Activated CD4-positive, alpha-beta T cell treated with anti-CD3 and anti-CD28 coated beads, Interleukin-2, amount 50 U/mL, for 4 hours (primary cell): Measurements from ENCODE around the gene OSTF1.

Source experiments
- DNase-seq, 2 experiments: peaks; one replicate each; pipeline ENCODE4 v3.0.0-alpha.2; 2020

The OSTF1 gene

DNA sequence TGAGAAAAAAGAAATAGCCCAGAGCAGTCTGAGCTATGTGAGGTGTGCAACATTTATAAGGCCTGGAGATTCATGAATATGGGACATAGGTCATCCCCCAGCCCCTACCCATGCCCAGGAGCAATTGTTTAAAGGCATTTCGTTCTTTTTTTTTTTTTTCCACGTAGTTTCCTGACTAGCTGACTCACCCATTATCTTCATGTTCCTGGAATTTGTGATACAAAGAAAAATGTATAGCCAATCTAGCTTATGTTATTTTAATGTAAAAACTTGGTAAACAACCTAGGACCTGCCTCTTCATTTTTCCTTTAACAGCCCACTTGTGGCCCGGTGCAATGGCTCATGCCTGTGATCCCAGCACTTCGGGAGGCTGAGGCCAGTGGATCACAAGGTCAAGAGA is 81.3 kb downstream of the OSTF1 start:
- no peak for DNase-seq

DNA sequence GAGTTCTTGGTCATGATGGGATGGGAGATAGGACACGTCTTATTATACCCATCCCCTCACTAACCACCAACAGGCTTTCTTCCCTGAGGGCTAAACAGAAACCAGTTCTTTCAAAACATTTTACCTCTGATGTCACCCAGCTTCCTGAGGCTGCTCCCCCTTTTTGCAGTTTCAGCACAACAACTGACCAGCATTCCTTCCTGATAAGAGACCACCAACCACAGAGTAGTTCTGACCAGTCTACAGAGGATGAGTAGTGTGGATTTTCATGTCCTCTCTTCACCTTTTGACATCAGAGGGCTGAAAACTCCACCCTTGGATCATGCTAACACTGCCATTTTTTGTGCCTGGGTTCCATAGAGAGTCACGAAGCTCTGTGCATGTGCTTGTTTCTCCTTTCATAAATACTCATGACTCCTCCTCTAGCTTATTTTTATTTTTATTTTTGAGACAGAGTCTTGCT is 82.6 kb downstream of the OSTF1 start:
- no peak for DNase-seq

DNA sequence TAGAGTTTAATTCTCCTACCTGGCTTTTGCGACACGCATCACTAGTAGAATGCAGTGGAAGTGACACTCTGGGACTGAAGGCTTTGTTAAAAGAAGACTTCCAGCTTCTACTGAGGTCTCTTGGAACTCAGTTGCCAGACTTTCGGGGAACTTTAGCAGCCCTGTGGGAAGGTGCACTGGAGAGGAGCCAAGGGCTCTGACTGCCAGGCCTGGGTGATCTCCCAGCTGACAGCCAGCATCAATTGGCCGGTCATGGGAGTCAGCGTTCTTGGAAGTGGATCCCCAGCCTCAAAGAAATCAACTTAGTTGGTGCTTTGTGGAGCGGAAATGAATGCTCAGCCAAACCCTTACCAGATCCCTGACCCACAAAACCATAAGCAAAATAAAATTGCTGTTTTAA is 87.1 kb downstream of the OSTF1 start:
- no peak for DNase-seq

DNA sequence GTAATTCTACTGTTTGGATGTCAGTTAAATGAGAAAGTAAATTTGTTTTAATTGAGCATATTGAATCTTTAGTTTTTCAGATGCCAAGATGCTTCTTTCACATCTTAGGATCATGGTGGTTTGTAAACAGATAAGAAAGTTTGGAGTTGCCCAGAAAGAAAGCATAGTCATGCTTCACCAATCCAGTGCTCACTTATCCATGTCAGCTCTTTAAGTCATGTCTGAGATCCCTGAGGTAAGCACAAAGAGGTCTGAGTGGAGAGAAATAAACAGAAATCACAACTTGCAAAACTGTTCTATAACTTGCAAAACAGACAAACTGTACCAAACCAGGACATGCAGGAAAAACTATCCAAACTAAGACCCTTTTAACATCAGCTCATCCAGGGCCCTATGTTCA is 87.7 kb downstream of the OSTF1 start:
- DNase-seq = no peak

DNA sequence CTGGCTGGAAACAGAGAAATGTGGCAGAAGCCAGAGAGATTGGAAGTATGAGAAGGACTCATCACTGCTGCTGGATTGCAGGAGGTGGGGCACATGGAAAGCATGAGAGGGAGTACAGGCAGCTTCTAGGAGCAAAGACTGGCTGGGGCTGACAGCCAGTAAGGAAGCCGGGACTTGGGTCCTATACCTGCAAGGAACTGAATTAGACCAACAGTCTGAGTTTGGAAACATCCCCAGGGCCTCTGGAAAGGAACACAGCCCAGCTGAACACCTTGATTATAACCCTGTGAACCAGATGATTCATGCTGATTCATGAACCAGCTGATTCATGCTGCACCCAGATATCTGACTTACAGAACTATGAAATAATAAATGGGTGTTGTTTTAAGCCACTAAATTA is 93.4 kb downstream of the OSTF1 start:
- DNase-seq = no peak

DNA sequence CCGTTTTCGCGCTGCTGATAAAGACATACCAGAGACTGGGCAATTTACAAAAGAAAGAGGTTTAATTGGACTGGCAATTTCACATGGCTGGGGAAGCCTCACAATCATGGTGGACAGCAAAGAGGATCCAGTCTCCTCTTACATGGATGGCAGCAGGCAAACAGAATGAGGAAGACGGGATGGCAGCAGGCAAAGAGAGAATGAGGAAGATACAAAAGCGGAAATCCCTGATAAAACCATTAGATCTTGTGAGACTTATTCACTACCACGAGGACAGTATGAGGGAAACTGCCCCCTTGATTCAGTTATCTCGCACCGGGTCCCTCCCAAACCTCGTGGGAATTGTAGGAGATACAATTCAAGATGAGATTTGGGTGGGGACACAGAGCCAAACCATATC is 95.0 kb downstream of the OSTF1 start:
- no peak for DNase-seq

DNA sequence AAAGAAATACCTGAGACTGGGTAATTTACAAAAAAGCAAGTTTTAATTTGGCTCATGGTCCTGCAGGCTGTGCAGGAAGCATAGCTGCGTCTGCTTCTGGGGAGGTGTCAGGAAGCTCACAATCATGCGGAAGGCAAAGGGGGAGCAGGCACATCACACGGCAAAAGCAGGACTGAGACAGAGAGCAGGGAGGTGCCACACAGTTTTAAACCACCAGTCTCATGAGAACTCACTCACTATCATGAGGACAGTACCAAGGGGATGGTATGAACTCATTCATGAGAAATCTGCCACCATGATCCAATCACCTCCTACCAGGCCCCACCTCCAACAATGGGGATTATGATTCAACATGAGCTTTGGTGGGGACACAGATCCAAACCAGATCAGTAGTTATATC is 96.2 kb downstream of the OSTF1 start:
- no peak for DNase-seq

DNA sequence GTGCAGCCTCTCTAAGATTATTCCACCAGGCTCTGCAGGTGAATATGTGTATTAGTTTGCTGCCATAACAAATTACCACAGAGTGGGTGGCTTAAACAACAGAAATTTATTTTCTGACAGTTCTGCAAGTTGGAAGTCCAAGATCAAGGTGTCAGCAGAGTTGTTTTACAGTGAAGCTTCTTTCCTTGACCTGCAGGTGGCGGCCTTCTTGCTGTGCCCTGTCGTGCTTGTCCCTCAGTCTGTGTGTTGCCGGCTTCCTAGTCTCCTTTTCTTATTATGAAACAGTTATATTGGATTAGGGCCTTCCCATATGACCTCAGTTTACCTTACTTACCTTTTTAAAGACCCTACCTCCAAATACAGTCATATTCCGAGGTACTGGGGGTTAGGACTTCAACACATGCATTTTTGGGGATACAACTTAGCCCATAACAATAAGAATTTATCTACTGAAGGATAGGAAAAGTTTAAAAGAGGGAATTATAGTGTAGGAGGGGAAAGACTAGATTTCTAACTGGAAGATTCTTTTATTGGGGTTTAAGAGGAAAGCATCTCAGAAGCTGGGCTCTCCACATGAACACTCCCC is 97.4 kb downstream of the OSTF1 start:
- peak; percentile 39 to 43 for DNase-seq

DNA sequence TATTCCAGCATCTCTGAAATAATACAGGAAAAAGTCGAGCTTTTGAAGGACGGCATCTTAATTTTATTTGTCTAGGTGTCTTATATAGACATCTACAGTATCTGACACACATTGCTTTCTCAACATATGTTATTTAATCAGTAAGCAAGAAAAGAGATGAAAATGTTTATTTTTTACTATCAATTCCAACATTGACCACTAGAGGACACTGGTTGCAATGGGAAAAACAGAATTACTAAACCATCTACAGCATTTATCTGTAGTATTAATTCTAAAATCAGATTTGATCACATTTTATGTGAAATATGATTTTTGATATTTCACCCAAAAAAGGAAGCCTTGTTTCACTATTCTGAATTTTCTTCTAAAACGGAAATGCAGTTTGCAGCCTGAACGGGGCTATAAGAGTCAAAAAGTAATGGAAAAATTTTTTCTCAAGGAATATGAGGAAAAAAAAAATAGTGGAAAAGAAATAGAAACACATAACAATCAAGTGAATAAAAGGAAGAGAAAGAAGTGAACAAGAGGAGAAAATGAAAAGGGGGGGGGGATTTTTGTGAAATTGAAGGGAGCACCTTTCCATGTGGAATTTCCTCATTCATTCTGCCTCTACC is 98.6 kb downstream of the OSTF1 start:
- DNase-seq = no peak

DNA sequence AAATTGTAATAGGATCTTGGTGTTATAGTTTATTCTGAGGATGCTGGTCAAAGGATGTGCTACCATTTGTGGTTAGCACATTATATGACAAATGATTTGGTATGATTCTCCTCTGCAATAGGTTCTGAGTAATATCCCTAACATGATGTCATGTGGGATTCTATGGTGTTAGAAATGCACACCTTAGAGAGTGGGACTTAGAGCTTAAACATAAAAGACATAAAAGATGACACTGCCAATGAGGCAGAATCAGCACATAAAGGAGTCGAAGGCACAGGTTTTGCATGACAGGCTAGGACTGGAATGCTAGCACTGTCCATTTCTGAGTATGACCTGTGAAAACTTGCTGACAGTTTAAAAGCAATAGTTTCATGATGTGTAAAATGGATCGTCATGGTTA is 100.4 kb downstream of the OSTF1 start:
- DNase-seq = no peak

DNA sequence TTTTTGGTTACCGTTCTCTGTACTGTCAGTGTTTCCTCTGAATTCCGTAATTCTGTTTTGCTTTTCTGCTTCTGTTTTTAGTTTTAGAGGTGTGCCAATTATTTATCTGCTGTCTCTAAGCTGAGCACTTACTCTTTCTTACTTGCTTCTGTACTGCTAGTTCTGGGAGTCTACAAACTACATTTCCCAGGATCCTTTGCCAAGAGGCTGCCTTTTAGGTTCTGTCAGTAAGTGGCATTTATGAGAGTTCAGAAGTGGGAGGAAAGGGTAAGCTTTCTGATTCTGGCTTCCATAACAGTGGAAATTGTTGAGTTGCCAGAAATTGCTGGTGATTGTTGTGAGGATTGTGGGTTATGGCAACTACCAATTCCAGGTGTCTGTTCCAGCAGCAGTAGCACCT is 102.4 kb downstream of the OSTF1 start:
- DNase-seq = no peak
